GM10248 (cell line): ENCODE results near the gene CMKLR1.

Source experiments
- CTCF ChIA-PET: fragments of 300-600 bp; sonication (Branson Sonifier 250); formaldehyde crosslinking; extraction: SDS; loops from one replicate; lab custom pipeline; 2021; ENCODE audit warnings: antibody characterized with exemption; lab: Yijun Ruan, JAX
- POLR2A ChIA-PET: fragments of 350-650 bp; sonication (Branson Sonifier 250); formaldehyde crosslinking; extraction: SDS; loops from one replicate; lab custom pipeline; 2020; ENCODE audit warnings: antibody characterized with exemption; lab: Yijun Ruan, JAX
- DNase-seq: peaks from one replicate; pipeline ENCODE4 v3.0.0; 2012; ENCODE audit errors: extremely low spot score
- TF ChIP-seq, protein P1 (sequence below): IDR thresholded peaks from 2 replicates; pipeline ENCODE4 v1.5.1; 2012; ENCODE audit warnings: mild to moderate bottlenecking, low read depth; ENCODE audit errors: extremely low read depth, missing control alignments, control extremely low read depth

The CMKLR1 gene

DNA sequence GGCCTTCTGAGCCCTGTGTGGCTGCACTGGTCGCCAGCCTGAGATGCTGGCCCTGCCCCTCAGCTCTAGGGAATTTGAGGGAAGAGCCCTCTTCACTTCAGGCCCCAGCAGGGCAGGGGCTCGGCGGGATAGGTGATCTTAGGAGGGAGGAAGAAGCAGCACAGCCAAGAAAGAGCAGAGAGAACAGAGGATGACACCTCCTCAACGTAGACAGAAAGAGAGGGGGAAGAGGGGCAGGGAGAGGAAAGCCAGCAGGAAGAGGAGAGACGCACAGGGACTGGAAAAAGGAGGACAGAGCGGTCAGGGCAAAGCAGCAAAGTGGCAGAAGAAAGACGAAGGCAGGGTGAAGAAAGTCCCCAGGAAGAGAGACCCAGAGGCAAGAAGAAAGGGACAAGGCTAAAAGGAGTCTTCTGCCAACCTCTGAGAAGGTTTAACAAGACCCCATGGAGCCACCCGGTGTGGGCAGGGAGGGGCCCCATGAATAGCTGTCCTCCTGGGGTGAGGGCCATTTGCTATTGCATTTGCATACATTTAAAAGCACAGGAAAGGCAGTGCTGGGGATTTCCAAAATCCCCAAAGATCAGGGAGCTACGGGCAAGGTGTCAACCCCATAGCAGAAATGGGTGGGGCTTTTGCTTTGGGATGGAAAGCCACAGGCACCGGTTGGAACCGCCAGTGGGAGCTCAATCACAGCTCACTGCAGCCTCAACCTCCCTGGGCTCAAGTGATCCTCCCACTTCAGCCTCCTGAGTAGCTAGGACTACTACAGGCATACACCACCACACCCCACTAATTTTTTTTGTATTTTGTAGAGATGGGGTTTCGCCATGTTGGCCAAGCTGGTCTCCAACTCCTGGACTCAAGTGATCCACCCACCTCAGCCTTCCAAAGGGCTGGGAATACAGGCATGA is 22.7 kb downstream of the CMKLR1 start:
- CTCF ChIA-PET, result interaction anchor here (1.1 to 1.7 kb wide), 4 partner anchors 7 to 20 kb away, joined by 3 to 6 read pairs (median 3); no protein-coding TSS in a partner anchor
- POLR2A ChIA-PET, result no interaction called here

DNA sequence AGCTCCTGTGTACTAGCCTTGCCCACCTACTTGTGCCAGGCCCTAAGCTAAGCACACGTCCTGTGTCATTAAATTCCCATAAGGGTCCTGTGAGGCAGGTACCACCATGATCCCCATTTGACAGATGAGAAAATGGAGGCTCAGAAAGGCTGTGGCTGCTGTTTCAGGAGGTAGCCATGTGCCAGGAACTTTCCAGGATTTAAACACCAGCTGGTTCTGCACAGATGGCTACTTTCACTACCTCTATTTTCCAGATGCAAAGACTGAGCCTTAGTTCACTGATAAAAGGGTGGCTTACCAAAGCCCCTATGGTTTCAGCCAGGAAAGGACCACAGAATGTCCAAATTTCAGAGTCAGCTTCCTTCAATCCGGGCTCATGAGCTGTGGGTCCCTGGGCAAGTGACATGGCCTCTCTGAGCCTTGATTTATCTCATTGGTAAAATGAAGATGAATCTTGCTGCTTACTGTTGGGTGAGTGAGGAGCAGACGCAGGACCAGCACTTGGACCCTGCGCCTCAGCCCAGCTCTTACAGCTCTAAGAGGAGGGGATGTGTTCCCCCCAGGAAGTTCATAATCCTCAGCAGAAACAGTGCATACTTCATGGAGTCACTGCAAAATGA is 23.5 kb downstream of the CMKLR1 start:
- DNase-seq, result no peak
- TF ChIP-seq, protein P1, sequence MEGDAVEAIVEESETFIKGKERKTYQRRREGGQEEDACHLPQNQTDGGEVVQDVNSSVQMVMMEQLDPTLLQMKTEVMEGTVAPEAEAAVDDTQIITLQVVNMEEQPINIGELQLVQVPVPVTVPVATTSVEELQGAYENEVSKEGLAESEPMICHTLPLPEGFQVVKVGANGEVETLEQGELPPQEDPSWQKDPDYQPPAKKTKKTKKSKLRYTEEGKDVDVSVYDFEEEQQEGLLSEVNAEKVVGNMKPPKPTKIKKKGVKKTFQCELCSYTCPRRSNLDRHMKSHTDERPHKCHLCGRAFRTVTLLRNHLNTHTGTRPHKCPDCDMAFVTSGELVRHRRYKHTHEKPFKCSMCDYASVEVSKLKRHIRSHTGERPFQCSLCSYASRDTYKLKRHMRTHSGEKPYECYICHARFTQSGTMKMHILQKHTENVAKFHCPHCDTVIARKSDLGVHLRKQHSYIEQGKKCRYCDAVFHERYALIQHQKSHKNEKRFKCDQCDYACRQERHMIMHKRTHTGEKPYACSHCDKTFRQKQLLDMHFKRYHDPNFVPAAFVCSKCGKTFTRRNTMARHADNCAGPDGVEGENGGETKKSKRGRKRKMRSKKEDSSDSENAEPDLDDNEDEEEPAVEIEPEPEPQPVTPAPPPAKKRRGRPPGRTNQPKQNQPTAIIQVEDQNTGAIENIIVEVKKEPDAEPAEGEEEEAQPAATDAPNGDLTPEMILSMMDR, result no peak
- ChIA-PET CTCF (interaction anchor here (1.1 to 2.0 kb wide), 3 partner anchors 8 to 27 kb away, joined by 3 to 5 read pairs (median 3); no protein-coding TSS in a partner anchor), POLR2A (no interaction called here)

More for the DNA sequence above, 22.7 kb downstream of the CMKLR1 start:
- TF ChIP-seq, protein P1, result no peak
- DNase-seq, result no peak

DNA sequence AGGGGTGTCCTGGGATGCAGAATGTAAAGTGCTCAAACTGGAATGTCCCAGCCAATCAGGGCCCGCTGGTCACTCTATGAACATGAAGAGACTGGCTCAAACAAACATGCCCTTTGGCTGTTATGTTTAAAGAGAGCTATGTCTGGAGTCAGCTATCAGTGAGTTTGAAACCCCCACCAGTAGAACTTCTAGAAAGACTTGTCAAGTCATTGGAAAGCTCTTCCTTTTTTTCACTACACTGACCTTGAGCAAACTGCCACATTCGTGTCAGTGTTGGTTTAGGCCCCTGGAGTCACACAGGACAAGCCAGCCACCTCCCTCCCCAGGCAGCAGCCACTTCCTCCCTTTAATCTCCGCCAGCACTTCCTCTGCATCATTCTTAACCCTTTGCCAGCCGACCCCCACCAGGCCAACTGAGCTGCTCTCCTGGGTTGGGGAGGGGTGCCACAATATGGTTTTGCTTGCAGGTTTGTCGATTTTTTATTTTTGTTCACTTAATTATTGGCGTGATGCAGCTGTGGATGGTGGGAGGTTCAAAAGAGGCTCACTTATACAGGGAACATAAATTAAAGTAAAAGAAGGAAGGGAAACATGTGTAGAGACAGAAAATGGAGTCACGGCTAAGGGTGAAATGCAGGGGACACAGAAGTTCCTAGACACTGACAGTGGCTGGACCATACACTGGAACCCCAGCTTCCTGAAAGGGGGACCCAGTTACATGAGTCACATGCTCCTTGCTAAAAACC is 25.3 kb downstream of the CMKLR1 start:
- POLR2A ChIA-PET, result no interaction called here
- DNase-seq, result no peak
- CTCF ChIA-PET, result interaction anchor here (1.3 to 3.0 kb wide), 7 partner anchors 9 to 144 kb away, joined by 3 to 19 read pairs (median 5); partner anchors contain the start of gene CMKLR1
- TF ChIP-seq, protein P1, result no peak

DNA sequence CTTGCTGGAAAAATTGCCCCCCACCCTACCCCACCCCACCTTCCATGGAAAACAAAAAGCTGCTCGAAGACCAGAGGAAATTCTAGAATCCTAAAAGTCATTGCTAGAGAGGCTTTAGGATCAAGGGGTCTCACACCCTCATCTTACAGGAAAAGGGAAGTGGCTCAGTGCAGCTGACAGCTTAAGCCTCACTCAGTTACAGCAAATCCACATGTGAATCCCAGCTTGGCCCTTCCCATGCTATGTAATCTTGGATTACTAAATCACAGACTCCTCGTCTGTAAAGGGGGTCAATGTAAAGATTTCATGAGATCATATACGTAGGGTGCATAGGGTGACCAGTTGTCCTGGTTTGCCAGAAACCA is 25.9 kb downstream of the CMKLR1 start:
- TF ChIP-seq, protein P1, result no peak
- ChIA-PET CTCF (interaction anchor here (1.0 to 3.0 kb wide), 7 partner anchors 9 to 144 kb away, joined by 3 to 19 read pairs (median 5); partner anchors contain the start of gene CMKLR1), POLR2A (no interaction called here)
- no peak for DNase-seq

DNA sequence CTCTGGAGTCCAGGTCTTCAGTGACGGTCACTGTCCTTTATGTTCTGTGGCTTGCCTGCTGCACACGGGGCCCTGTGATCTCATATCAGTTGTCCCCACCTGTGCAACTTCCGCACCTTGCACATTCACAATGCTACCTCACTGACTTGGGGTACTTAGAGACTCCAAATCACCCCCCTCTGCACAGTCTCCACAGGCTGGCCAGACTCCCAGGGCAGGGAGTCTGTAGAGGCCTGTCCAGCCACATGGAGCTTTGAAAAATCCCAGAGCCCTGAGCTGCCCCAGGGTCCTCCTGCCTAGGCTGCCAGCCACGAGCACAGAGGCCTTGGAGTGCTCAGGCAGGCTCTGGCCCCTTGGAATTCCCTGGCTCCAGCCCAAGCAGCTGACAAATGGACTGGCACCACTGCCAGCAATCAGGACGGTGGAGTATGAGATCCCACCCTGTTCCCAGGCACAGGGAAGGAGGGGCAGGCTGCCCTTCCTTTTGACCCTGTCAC is 26.4 kb downstream of the CMKLR1 start:
- no peak for DNase-seq
- ChIA-PET POLR2A (no interaction called here), CTCF (interaction anchor here (1.0 to 3.0 kb wide), 6 partner anchors 10 to 145 kb away, joined by 3 to 19 read pairs (median 5); no protein-coding TSS in a partner anchor)
- TF ChIP-seq, protein P1, result no peak
